Common myeloid progenitor, CD34-positive (primary cell): ENCODE measurements around the gene ST6GALNAC3.
A peak's percentile ranks its signal among the peaks of the same experiment; 100 is the strongest.

Source experiments
- CTCF ChIA-PET: fragments of 350-600 bp; sonication (Branson Sonifier 250); formaldehyde crosslinking; loops from one replicate; lab custom pipeline; 2021; ENCODE audit warnings: antibody characterized with exemption; lab: Charles Lee
- POLR2A ChIA-PET: fragments of 350-600 bp; sonication (Branson Sonifier 250); formaldehyde crosslinking; loops from one replicate; lab custom pipeline; 2021; ENCODE audit warnings: antibody characterized with exemption; lab: Charles Lee
- DNase-seq, 3 donors: peaks; one replicate each; pipeline versions ENCODE4 v3.0.0 to v3.0.0-alpha.2; 2013
- H3K27ac ChIP-seq, 2 experiments: 1 replicate in 1 of 2; 2 replicates in 1 of 2; pipeline ENCODE4 v1.7.0; 2013; ENCODE audit warnings: inconsistent platforms in 2 of 2, low read length in 2 of 2, mild to moderate bottlenecking in 2 of 2, low read depth in 1 of 2, moderate library complexity in 1 of 2; ENCODE audit not compliant: severe bottlenecking in 2 of 2, insufficient read depth in 1 of 2, poor library complexity in 1 of 2
- H3K27me3 ChIP-seq, 5 experiments: replicated peaks in 2 of 5; 1 replicate in 3 of 5; 2 replicates in 2 of 5; pipeline versions ENCODE4 v1.6.1 to v1.7.0; 2013; ENCODE audit warnings: low read length in 4 of 5, mild to moderate bottlenecking in 2 of 5, moderate library complexity in 2 of 5, inconsistent platforms in 1 of 5; ENCODE audit not compliant: insufficient read depth in 5 of 5, control insufficient read depth in 4 of 5
- H3K36me3 ChIP-seq, 4 experiments: 1 replicate in 2 of 4; 2 replicates in 2 of 4; pipeline versions ENCODE4 v1.6.1 to v1.7.0; 2013; ENCODE audit warnings: low read length in 3 of 4, control low read depth in 1 of 4, mild to moderate bottlenecking in 1 of 4; ENCODE audit not compliant: control insufficient read depth in 4 of 4, insufficient read depth in 4 of 4
- H3K4me1 ChIP-seq, 4 experiments: 1 replicate in 3 of 4; 2 replicates in 1 of 4; pipeline versions ENCODE4 v1.6.1 to v1.7.1; 2013; ENCODE audit warnings: low read length in 3 of 4, mild to moderate bottlenecking in 3 of 4, control low read depth in 1 of 4, inconsistent platforms in 1 of 4, moderate library complexity in 1 of 4; ENCODE audit not compliant: control insufficient read depth in 4 of 4, insufficient read depth in 4 of 4; ENCODE audit errors: control extremely low read depth in 1 of 4
- H3K4me3 ChIP-seq, 7 experiments: 1 replicate in 4 of 7; 2 replicates in 3 of 7; pipeline versions ENCODE4 v1.5.1 to v1.7.0; 2013; ENCODE audit warnings: mild to moderate bottlenecking in 7 of 7, low read length in 6 of 7, moderate library complexity in 6 of 7, inconsistent platforms in 2 of 7, low read depth in 2 of 7, control low read depth in 1 of 7; ENCODE audit not compliant: insufficient read depth in 4 of 7, control insufficient read depth in 1 of 7; ENCODE audit errors: extremely low read depth in 1 of 7
- H3K9me3 ChIP-seq, 5 experiments: 1 replicate in 4 of 5; 2 replicates in 1 of 5; pipeline versions ENCODE4 v1.6.1 to v1.7.1; 2013; ENCODE audit warnings: low read length in 4 of 5, mild to moderate bottlenecking in 2 of 5, inconsistent platforms in 1 of 5, low read depth in 1 of 5, moderate library complexity in 1 of 5; ENCODE audit not compliant: control insufficient read depth in 4 of 5, insufficient read depth in 2 of 5; ENCODE audit errors: control extremely low read depth in 1 of 5
- WGBS: methylation state at CpG from one replicate; pipeline ENCODE4 v1.1.5; 2013; ENCODE audit not compliant: insufficient coverage; 5-methylcytosine and 5-hydroxymethylcytosine counted together

The ST6GALNAC3 gene

DNA sequence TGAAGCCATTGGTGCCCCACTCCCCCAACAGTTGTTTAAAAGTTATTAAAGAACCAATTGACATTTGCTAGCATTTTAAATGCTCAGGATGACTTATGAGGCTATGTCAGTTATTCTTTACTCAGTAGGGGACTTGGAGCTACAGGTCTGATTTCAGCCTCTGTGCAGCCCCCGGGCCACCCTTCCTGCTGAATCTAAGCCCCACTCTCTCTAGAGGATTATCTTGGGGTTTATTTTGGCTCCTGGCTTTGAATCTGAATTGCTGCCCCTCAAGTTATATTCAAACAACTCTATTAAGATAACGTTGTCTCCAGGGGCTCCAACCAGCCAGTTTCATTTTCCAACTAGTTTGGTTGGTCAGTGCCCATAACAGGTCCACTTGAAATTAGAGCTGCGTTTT, 135.1 kb downstream of the ST6GALNAC3 start:
- DNase-seq: no peak
- Histone ChIP-seq H3K27ac (no peak overlapping the region), H3K27me3 (no peaks in the 10 kb centered on the region), H3K9me3 (no peaks in the 10 kb centered on the region), H3K4me3 (no peak overlapping the region), H3K4me1 (peaks cover 4 to 9% (median 6%) of the 10 kb centered on the region in 4 experiments), H3K36me3 (no peaks in the 10 kb centered on the region)
- ChIA-PET CTCF (no interaction called here), POLR2A (no interaction called here)
- WGBS: 70% methylated on average over 1 of the region's 3 CpGs

DNA sequence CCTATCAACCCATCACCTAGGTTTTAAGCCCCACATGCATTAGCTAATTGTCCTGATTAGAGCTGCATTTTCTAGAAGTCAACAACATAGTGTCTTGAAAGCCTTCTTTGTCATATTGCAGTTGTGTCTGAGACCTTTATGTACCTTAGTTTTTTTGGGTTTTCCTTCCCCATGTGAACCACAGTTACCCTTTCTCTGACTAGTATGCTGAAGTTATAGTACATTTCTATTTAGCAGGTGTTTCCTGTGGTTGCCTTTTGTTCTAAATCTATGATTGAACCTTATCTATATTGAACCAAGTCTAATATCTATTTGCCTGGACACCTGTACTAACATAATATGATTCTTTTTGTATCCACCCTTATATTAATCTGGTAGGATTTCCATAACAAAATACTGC, 135.6 kb downstream of the ST6GALNAC3 start:
- Histone ChIP-seq H3K36me3 (no peaks in the 10 kb centered on the region), H3K4me3 (no peak overlapping the region), H3K27ac (no peak overlapping the region), H3K9me3 (no peaks in the 10 kb centered on the region), H3K4me1 (peaks cover 4 to 9% (median 6%) of the 10 kb centered on the region in 4 experiments), H3K27me3 (no peaks in the 10 kb centered on the region)
- peak in 2 of 3 donors; percentile 9 to 37 for DNase-seq
- ChIA-PET POLR2A (no interaction called here), CTCF (no interaction called here)

DNA sequence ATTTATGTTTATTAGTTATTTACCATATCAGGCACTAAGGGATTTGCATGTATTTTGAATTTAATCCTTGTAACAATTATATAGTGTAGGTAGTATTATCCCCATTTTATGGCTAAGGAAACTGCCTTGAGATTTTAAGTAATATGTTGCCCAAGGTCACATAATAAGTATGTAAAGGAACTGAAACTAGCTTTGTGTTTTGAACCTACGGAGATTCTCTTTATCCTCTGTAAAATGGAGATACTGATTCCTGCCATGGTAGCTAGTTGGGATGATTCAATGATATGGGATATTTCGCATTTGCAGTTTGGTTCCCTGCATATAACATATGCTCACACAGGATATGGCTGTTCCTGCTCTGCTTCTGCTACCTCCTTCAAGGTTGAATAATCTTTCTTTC, 144.3 kb downstream of the ST6GALNAC3 start:
- ChIA-PET POLR2A (no interaction called here), CTCF (no interaction called here)
- no peaks in the 10 kb centered on the region for H3K4me1 ChIP-seq
- no peaks in the 10 kb centered on the region for H3K9me3 ChIP-seq
- 100% methylated on average over 1 of the region's 2 CpGs for WGBS
- DNase-seq: no peak
- no peak overlapping the region for H3K4me3 ChIP-seq
- no peaks in the 10 kb centered on the region for H3K27me3 ChIP-seq
- H3K36me3 ChIP-seq: no peaks in the 10 kb centered on the region
- no peak overlapping the region for H3K27ac ChIP-seq

DNA sequence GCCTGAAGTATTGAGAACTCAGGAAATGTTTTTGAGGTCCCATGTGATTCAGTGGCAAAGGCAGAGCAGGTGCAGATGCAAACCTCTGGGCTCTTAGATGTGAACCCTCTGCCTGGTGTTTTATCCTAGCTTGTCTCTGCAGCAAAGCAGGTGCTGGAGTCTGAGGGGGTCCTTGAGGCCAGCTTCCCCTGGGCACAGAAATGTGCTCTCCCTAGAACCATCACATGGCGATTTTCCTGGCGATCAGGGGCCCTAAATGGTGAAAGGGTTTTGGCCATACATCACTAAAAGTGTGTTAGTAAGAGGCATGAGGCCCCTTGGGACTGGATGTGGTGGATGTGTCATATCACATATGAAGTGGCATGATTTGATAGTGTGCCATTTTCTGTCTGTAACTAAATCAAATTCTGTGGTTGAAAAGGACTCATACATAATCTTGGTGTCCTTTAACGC, 144.8 kb downstream of the ST6GALNAC3 start:
- ChIA-PET CTCF (no interaction called here), POLR2A (no interaction called here)
- Histone ChIP-seq H3K27me3 (no peaks in the 10 kb centered on the region), H3K27ac (no peak overlapping the region), H3K4me1 (no peaks in the 10 kb centered on the region), H3K4me3 (no peak overlapping the region), H3K9me3 (no peaks in the 10 kb centered on the region), H3K36me3 (no peaks in the 10 kb centered on the region)
- DNase-seq: peak in 2 of 3 donors; percentile 19 to 31
- 100% methylated on average over 1 of the region's 3 CpGs for WGBS

DNA sequence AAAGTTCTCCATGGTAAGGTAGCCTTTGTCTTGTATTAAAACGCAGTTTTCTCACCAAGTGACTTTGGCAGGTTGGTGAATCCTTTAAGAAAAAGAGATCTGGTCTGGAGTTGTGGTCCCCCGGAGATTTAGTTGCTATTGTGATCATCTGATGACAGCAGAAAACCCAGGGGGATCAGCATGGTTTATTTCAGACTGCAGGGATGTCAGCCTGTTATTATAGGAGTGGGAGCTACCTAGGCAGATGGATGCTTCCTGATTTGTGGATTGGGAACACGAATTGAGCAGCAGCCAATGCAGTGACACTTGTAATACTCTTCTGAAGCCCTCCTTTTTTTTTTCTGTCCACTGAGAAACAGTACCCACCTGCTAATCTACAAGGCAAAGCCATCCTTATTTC, 150.2 kb downstream of the ST6GALNAC3 start:
- no peak overlapping the region for H3K4me3 ChIP-seq
- H3K27me3 ChIP-seq: no peaks in the 10 kb centered on the region
- H3K9me3 ChIP-seq: no peaks in the 10 kb centered on the region
- H3K27ac ChIP-seq: no peak overlapping the region
- ChIA-PET POLR2A (no interaction called here), CTCF (no interaction called here)
- DNase-seq: no peak
- H3K4me1 ChIP-seq: peaks cover 0 to 8% (median 2%) of the 10 kb centered on the region in 4 experiments
- 100% methylated on average over 2 of the region's 3 CpGs for WGBS
- no peaks in the 10 kb centered on the region for H3K36me3 ChIP-seq

DNA sequence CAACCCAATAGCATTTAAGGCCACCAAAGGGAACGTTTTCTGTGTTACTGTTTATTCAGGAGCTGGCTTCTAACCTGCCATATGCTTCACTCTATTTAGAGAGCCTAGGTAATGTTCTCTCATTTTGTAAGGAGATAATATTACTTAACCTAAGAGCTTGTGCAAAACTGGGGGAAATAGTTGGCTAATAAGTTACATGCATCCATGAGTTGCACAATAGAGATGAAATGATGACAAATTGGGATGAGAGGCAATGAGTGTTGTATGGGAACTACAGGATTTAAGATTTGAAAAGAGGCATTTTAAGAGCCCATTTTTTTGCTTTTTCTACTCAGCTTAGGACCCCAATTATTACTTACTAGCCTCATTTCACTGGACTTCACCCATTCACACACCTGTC, 151.0 kb downstream of the ST6GALNAC3 start:
- Histone ChIP-seq H3K27ac (no peak overlapping the region), H3K4me3 (no peak overlapping the region), H3K27me3 (no peaks in the 10 kb centered on the region), H3K36me3 (no peaks in the 10 kb centered on the region), H3K4me1 (peaks cover 0 to 8% (median 2%) of the 10 kb centered on the region in 4 experiments), H3K9me3 (no peaks in the 10 kb centered on the region)
- no CpG with 5 or more reads among the region's 1 CpG for WGBS
- CTCF ChIA-PET: no interaction called here
- DNase-seq: no peak
- POLR2A ChIA-PET: no interaction called here

DNA sequence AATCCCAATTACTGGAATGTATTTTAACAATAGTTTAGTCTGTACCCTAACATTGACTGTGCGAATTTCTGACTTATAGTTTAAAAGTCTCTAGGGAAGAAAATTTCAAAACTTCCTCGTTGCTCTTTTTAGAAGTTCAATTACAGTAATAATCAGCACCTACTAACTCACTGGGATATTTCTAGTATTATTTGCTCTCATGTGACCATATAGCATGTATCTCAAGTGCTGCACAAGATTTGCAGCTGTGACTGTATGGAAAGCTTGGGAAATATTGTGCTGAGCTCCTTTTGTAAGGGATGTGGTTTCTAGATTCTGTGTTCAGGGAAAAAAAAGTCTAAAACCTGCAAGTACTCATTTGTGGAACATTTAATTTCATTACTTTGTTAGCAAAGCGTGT, 153.1 kb downstream of the ST6GALNAC3 start:
- DNase-seq: no peak
- no peak overlapping the region for H3K4me3 ChIP-seq
- no peaks in the 10 kb centered on the region for H3K36me3 ChIP-seq
- no peak overlapping the region for H3K27ac ChIP-seq
- H3K27me3 ChIP-seq: no peaks in the 10 kb centered on the region
- CTCF ChIA-PET: interaction anchor here (1.1 kb wide), 1 partner anchor 13 kb away, joined by 3 read pairs; no protein-coding TSS in a partner anchor
- POLR2A ChIA-PET: no interaction called here
- H3K4me1 ChIP-seq: peaks cover 0 to 8% (median 2%) of the 10 kb centered on the region in 4 experiments
- 86% methylated on average over 1 of the region's 3 CpGs for WGBS
- no peaks in the 10 kb centered on the region for H3K9me3 ChIP-seq
